Nephron (organoid): Measurements from ENCODE around the gene AR.

Source experiments
- H3K27ac Mint-ChIP-seq, 3 experiments: 2 replicates each; pipeline ENCODE4 v1.8.0; 2020; ENCODE audit warnings: mixed read lengths in 3 of 3, mild to moderate bottlenecking in 2 of 3, moderate library complexity in 1 of 3
- H3K27me3 Mint-ChIP-seq: 2 replicates; pipeline ENCODE4 v1.8.0; 2021; ENCODE audit warnings: low read depth, mild to moderate bottlenecking, moderate library complexity, mixed read lengths
- H3K36me3 Mint-ChIP-seq: 2 replicates; pipeline ENCODE4 v1.8.0; 2020; ENCODE audit warnings: low read depth, mixed read lengths
- H3K4me1 Mint-ChIP-seq: 2 replicates; pipeline ENCODE4 v1.8.0; 2020; ENCODE audit warnings: mixed read lengths
- H3K4me3 Mint-ChIP-seq, 3 experiments: 2 replicates each; pipeline ENCODE4 v1.8.0; 2020; ENCODE audit warnings: mild to moderate bottlenecking in 3 of 3, mixed read lengths in 3 of 3, moderate library complexity in 2 of 3
- H3K9me3 Mint-ChIP-seq: 2 replicates; pipeline ENCODE4 v1.8.0; 2020; ENCODE audit warnings: mixed read lengths
- TF ChIP-seq, protein P1 (sequence below), 3 experiments: fragments of 200-600 bp; sonication (generic); IDR thresholded peaks; one replicate each; pipeline ENCODE4 v1.5.0; 2021; ENCODE audit warnings: antibody characterized with exemption in 3 of 3; ENCODE audit not compliant: unreplicated experiment in 3 of 3

Gene AR

DNA sequence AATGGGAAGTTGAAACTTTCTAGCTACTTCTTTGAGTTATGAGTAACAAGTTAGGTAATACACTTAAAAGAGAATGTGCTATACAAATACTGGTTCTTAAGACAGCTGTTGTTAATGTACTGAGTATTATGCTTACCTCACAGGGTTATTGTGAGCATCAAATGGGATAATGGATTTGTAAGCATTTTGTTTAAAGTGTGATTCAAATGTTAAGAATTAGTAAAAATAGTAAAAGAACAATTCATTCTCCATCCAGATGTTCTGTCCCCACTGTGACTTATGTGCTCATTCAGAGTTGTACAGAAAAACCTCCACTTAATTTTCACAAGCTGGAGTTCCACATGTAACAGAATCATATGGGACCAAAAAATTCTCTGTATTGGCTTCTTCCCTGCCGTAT lies 63.6 kb downstream of the AR start:
- H3K4me3 Mint-ChIP-seq, result no peak overlapping the region
- H3K27me3 Mint-ChIP-seq, result no peaks in the 10 kb centered on the region
- H3K4me1 Mint-ChIP-seq, result no peaks in the 10 kb centered on the region
- TF ChIP-seq, protein P1, sequence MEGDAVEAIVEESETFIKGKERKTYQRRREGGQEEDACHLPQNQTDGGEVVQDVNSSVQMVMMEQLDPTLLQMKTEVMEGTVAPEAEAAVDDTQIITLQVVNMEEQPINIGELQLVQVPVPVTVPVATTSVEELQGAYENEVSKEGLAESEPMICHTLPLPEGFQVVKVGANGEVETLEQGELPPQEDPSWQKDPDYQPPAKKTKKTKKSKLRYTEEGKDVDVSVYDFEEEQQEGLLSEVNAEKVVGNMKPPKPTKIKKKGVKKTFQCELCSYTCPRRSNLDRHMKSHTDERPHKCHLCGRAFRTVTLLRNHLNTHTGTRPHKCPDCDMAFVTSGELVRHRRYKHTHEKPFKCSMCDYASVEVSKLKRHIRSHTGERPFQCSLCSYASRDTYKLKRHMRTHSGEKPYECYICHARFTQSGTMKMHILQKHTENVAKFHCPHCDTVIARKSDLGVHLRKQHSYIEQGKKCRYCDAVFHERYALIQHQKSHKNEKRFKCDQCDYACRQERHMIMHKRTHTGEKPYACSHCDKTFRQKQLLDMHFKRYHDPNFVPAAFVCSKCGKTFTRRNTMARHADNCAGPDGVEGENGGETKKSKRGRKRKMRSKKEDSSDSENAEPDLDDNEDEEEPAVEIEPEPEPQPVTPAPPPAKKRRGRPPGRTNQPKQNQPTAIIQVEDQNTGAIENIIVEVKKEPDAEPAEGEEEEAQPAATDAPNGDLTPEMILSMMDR (IDR thresholded peaks at IDR 0.05; ENCODE audit: unreplicated experiment in 3 of 3), result no peak
- no peaks in the 10 kb centered on the region for H3K36me3 Mint-ChIP-seq
- H3K27ac Mint-ChIP-seq, result no peak overlapping the region
- H3K9me3 Mint-ChIP-seq, result no peaks in the 10 kb centered on the region

DNA sequence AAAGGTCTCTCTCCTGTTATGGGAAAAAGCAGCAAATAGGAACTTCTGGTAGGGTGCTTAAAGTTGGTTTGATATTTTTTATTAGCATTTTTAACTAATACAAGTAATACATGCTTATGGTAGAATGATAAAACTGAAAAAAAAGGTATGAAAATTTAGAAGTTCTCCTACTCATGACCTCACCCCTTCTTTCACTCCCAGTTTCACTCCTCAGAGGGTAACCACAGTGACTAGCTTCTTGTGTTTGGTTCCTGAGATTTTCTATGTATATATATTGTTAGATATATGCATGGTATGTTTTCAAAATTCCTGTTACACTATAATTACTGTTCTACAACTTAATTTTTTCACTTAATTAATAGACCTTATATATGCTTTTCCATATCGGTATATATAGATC lies 66.5 kb downstream of the AR start:
- Mint-ChIP-seq H3K4me3 (no peak overlapping the region), H3K36me3 (no peaks in the 10 kb centered on the region), H3K27ac (no peak overlapping the region), H3K4me1 (no peaks in the 10 kb centered on the region), H3K27me3 (no peaks in the 10 kb centered on the region), H3K9me3 (peaks cover 9% of the 10 kb centered on the region)
- TF ChIP-seq, protein P1 (IDR thresholded peaks at IDR 0.05; ENCODE audit: unreplicated experiment in 3 of 3), result no peak

DNA sequence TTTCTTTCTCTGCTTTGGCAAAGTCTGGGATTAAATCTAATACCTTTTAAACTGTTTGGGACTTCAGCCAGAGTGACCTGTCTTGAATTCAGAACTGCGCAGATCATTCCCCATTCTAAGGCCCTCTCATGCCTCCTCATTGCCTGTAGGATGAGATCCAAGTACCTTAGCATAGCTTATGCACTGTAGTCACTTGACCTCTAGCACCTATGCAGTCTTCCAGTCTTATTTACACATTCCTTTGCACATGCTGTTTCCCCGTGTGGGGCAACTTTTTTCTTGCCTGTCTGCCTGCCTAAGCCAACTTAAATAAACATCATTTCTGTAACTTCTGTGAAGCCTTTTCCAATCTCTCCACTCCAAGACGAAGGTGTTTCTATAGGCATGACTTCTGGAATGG lies 68.4 kb downstream of the AR start:
- TF ChIP-seq, protein P1 (IDR thresholded peaks at IDR 0.05; ENCODE audit: unreplicated experiment in 3 of 3), result no peak
- Mint-ChIP-seq H3K36me3 (no peaks in the 10 kb centered on the region), H3K27ac (no peak overlapping the region), H3K4me3 (no peak overlapping the region), H3K27me3 (no peaks in the 10 kb centered on the region), H3K9me3 (peaks cover 9% of the 10 kb centered on the region), H3K4me1 (no peaks in the 10 kb centered on the region)

DNA sequence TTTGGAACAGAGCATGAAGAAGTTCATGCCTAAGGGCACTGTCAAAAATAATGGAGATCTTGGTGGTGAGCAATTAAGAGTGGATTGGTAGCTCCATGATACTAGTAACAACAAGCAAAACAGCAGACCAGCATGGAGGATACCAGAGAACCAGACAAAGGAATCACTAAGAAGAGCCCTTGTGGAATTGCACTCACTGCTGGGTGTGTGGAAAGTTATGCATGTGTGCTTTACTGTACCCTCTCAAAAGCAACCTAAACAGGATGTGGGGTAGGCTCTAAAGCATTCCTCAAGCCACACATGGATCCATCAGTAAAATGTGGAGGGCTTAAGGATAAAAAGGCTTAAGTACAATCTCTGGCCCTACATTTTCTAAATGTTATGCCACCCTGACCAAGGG lies 69.5 kb downstream of the AR start:
- Mint-ChIP-seq H3K27me3 (no peaks in the 10 kb centered on the region), H3K36me3 (no peaks in the 10 kb centered on the region), H3K4me3 (no peak overlapping the region), H3K9me3 (peaks cover 12% of the 10 kb centered on the region), H3K4me1 (no peaks in the 10 kb centered on the region), H3K27ac (no peak overlapping the region)
- TF ChIP-seq, protein P1 (IDR thresholded peaks at IDR 0.05; ENCODE audit: unreplicated experiment in 3 of 3), result no peak

DNA sequence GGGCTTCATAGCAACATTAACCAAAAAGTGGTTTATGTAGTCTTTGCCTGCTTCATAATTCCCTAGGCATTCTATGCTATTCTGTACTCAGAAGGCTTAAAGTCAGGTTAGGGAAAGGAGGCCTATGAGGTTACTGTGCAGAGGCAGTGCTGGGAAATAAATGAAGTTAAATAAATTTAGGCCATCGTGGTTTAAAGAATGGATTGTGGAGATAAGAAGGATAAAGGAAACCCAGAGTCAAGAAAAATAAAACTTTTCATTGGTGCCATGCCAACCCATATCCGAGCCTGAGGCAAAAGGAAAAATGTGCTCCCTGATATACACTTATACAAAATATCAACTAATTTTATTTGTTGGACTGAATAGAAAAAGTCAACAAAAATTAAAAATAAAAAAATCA lies 70.2 kb downstream of the AR start:
- Mint-ChIP-seq H3K4me1 (no peaks in the 10 kb centered on the region), H3K36me3 (no peaks in the 10 kb centered on the region), H3K9me3 (peaks cover 12% of the 10 kb centered on the region), H3K27ac (no peak overlapping the region), H3K27me3 (no peaks in the 10 kb centered on the region), H3K4me3 (no peak overlapping the region)
- TF ChIP-seq, protein P1 (IDR thresholded peaks at IDR 0.05; ENCODE audit: unreplicated experiment in 3 of 3), result no peak

DNA sequence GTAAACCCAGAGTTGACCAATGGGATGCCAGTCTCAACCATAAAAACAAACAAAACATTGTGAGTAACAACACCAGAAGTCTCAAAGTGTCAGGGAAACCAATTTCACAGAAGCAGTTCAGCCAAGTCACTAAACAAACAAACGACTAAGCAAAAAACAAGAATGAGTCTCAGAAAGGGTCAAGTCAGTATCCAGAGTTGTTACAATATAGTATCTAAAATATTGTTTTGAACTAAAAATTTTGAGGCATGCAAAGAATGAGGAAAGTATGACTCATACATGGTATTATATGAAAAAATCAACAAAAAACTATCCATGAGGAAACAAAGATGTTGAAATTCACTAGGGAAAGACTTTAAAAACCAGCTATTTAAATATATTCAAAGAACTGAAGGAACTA lies 70.6 kb downstream of the AR start:
- no peak overlapping the region for H3K27ac Mint-ChIP-seq
- peaks cover 12% of the 10 kb centered on the region for H3K9me3 Mint-ChIP-seq
- H3K27me3 Mint-ChIP-seq, result no peaks in the 10 kb centered on the region
- H3K36me3 Mint-ChIP-seq, result no peaks in the 10 kb centered on the region
- no peak overlapping the region for H3K4me3 Mint-ChIP-seq
- no peaks in the 10 kb centered on the region for H3K4me1 Mint-ChIP-seq
- TF ChIP-seq, protein P1 (IDR thresholded peaks at IDR 0.05; ENCODE audit: unreplicated experiment in 3 of 3), result no peak
